Muscle of leg (tissue), 11 donors: ENCODE data around the gene CEP350. TPM values are rescaled to one million over a fixed set of nuclear protein-coding genes. Genes with fewer than 3 reads are reported as not detected.
"Not testable (repeated sequence)": the region's sequence is repeated elsewhere in the genome, so short reads cannot be mapped to it uniquely, and the experiment has no call there.

Experiments used
- DNase-seq: peaks from one replicate; pipeline ENCODE4 v3.0.0; 2013
- H3K27ac ChIP-seq: one replicate; pipeline ENCODE4 v1.5.1; 2013; ENCODE audit warnings: mild to moderate bottlenecking, low read length, control low read depth
- H3K27me3 ChIP-seq: one replicate; pipeline ENCODE4 v1.6.1; 2013; ENCODE audit warnings: low read length; ENCODE audit not compliant: control insufficient read depth, insufficient read depth
- H3K36me3 ChIP-seq: one replicate; pipeline ENCODE4 v1.6.1; 2013; ENCODE audit warnings: low read length; ENCODE audit not compliant: control insufficient read depth, insufficient read depth
- H3K4me1 ChIP-seq: one replicate; pipeline ENCODE4 v1.6.1; 2013; ENCODE audit warnings: low read length; ENCODE audit not compliant: control insufficient read depth, insufficient read depth
- H3K4me3 ChIP-seq: one replicate; pipeline ENCODE4 v1.5.1; 2013; ENCODE audit warnings: low read length, control low read depth
- H3K9me3 ChIP-seq: replicated peaks from 2 replicates; pipeline ENCODE4 v1.6.1; 2013; ENCODE audit warnings: low read depth, low read length; ENCODE audit not compliant: control insufficient read depth
- WGBS: methylation state at CpG from one replicate; pipeline ENCODE4 v1.1.5; 2013; ENCODE audit warnings: missing lambda C conversion rate; ENCODE audit not compliant: insufficient coverage; 5-methylcytosine and 5-hydroxymethylcytosine counted together
- polyA plus RNA-seq, 8 donors: library from polyadenylated mRNA; unstranded; fragments of 120-200 nt; gene quantifications; one replicate each; pipeline versions ENCODE4 v1.2.1 to v1.2.3, GENCODE V29; 2013; ENCODE audit warnings: inconsistent platforms in 1 of 8, low replicate concordance in 1 of 8; ENCODE audit not compliant: insufficient read length in 8 of 8, insufficient read depth in 1 of 8
- total RNA-seq: library from RNA; stranded (reverse); fragments of 120-200 nt; gene quantifications from one replicate; pipeline ENCODE4 v1.2.4, GENCODE V29; 2013

The CEP350 gene
- total and polyA plus RNA-seq, 9 donors = 15.8 to 59.3 (median 28.4) TPM

DNA sequence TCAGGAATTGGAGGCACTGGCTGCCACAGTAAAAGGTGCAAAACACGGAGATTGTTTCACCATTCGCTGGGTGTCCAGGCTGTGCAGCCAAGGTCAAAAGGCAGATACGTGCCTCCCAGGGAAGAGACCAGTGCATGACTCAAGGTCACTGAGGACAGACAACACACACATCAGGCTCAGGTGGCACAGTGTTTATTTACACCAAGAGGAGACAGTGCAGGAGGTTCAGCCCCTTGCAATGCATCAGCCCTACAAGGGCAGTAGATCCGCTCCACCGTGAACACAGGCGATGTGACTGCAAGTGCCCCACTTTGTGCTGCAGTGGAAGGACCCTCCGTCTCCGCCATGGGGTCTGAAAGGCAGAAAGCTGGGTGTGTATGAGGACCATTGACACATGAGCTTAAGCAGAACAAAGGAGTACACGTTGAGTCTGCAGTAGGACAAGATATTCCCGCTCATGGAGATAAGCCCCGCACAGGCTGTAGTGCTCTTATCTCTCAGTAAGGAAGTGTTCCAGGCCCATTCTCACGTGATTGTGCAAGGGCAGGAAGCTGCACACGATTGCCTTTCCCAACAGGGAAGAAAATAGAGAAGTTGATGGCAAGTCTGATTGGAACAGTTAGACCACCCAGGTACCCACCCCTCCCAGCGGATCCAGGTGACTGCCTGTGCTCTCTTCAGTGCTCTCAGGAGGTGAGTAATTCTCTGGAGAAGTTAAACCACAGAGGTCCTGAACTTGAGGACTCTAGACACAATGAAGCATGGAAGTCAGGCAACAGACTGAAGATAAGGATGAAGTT lies 162.6 kb downstream of the CEP350 start:
- H3K9me3 ChIP-seq = no peaks in the 10 kb centered on the region
- no peaks in the 10 kb centered on the region for H3K4me1 ChIP-seq
- WGBS = 92% methylated on average over 12 of the region's 14 CpGs
- no peak overlapping the region for H3K4me3 ChIP-seq
- peaks cover 5% of the 10 kb centered on the region for H3K36me3 ChIP-seq
- DNase-seq = no peak
- no peak overlapping the region for H3K27ac ChIP-seq
- no peaks in the 10 kb centered on the region for H3K27me3 ChIP-seq

DNA sequence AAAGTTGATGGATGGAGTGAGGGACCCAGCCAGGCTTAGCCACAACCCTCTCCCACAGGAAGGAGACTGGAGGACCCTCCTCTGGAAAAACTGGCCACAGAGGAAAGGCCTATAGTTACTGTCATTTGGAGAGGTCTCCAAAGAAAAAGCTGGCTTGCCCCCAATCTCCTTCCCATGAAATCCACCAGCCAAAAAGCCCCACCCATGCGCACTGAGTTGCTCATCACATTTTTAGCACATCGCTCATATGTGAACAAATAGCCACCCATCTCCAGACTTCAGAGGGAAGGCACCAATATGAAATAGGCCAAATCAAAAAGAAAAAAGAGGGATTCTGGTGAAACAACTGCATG lies 163.1 kb downstream of the CEP350 start:
- Histone ChIP-seq H3K4me3 (no peak overlapping the region), H3K9me3 (no peaks in the 10 kb centered on the region), H3K36me3 (no peaks in the 10 kb centered on the region), H3K27ac (no peak overlapping the region), H3K27me3 (no peaks in the 10 kb centered on the region), H3K4me1 (no peaks in the 10 kb centered on the region)
- no CpG with 5 or more reads among the region's 2 CpGs for WGBS
- DNase-seq = no peak

DNA sequence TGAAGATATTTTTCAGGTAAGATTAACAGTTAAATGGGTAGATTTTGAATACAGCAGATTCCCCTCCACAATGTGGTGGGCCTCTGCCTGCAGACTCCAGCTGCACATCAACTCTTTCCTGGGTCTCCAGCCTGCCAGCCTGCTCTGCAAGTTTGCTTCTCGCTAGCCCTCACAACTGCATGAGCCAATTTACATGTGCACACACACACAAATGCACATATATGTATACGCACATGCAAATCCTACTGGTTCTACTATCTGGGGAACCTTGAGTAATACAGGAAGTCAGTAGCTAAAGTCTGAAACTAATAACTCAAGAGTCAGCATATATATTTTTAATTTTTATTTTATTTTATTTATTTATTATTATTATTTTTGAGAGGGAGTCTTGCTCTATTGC lies 165.2 kb downstream of the CEP350 start:
- H3K4me1 ChIP-seq = no peaks in the 10 kb centered on the region
- WGBS = no CpG with 5 or more reads among the region's 2 CpGs
- no peak overlapping the region for H3K27ac ChIP-seq
- DNase-seq = no peak
- H3K9me3 ChIP-seq = no peaks in the 10 kb centered on the region
- H3K36me3 ChIP-seq = no peaks in the 10 kb centered on the region
- no peaks in the 10 kb centered on the region for H3K27me3 ChIP-seq
- no peak overlapping the region for H3K4me3 ChIP-seq

DNA sequence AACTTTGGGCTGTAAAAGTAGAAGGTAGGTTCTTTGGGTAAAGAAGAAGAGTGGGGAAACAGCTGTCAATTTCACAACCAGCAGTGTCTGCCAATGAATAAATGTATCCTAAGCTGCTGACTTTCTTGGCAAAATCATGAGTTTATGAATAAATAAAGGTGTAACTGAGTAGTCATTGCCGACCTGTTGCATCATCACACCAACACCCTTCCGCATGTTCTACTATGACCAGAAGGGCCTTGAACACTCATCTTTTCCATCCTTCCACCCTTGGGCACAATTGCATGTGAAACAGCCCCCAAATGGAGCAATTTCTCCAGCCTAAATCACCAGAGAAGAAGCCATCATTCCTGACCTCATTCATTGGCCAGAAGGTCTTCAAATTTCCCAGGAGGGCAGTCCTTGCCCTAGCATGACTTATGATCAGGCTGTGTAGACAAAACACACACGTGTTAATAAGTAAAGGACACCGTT lies 168.9 kb downstream of the CEP350 start:
- no peak for DNase-seq
- Histone ChIP-seq H3K4me1 (no peaks in the 10 kb centered on the region), H3K4me3 (no peak overlapping the region), H3K27me3 (no peaks in the 10 kb centered on the region), H3K9me3 (no peaks in the 10 kb centered on the region), H3K36me3 (no peaks in the 10 kb centered on the region), H3K27ac (no peak overlapping the region)
- 77% methylated on average over 3 of the region's 4 CpGs for WGBS

DNA sequence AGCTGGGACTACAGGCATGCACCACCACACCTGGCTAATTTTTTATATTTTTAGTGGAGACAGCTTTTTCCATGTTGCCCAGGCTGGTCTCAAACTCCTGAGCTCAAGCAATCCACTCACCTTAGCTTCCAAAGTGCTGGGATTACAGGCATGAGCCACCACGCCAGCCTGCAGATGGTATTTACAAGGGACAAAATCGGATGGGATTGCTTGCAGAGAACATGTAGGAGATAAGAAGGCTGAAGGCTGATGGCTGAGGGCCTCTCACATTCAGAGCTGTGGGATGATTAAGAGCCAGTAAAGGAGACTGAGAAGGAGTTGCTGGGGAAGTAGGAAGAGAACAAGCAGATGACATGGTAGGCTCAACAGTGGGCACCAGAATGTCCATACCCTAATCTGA lies 176.0 kb downstream of the CEP350 start:
- Histone ChIP-seq H3K36me3 (no peaks in the 10 kb centered on the region), H3K27me3 (no peaks in the 10 kb centered on the region), H3K9me3 (no peaks in the 10 kb centered on the region), H3K4me1 (no peaks in the 10 kb centered on the region), H3K4me3 (no peak overlapping the region), H3K27ac (no peak overlapping the region)
- DNase-seq = no peak
- 71% methylated on average over 2 of the region's 2 CpGs for WGBS

DNA sequence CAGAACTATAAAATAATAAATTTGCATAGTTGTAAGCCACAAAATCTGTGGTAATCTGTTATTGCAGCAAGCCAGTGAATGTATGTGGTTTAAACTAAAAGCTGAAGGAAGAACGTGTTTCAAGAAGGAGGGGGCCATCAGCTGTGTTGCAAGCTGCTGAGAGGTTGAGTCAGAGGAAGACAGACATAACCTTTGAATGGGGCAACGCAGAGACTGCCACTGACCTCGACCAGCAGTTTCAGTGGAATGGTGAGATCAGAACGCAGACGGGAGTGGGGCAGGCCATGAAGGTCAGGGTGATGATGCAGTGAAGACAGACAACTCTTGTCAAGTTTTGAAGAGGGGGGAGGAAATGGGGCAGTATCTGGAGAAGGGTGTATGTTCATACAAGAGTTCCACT lies 176.9 kb downstream of the CEP350 start:
- no peaks in the 10 kb centered on the region for H3K27me3 ChIP-seq
- H3K27ac ChIP-seq = no peak overlapping the region
- no peaks in the 10 kb centered on the region for H3K9me3 ChIP-seq
- no peak overlapping the region for H3K4me3 ChIP-seq
- no peak for DNase-seq
- no peaks in the 10 kb centered on the region for H3K4me1 ChIP-seq
- WGBS = 69% methylated on average over 5 of the region's 5 CpGs
- no peaks in the 10 kb centered on the region for H3K36me3 ChIP-seq

DNA sequence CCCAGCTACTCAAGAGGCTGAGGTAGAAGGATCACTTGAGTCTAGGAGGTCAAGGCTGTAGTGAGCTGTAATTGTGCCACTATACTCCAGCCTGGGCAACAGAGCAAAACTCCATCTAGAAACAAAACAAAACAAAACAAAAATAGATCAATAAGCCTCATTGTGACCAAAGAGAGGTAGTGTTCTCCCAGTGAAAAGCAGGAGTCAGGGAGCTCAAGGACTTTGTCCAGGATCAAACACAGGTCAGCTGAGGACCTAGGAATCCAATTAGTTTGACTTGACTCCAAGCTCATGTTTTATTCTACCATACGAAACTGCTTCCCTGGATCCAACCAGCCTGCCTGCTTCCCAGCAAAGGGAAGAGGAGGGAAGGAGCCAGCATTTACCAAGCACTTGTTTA lies 178.6 kb downstream of the CEP350 start:
- no CpG with 5 or more reads among the region's 1 CpG for WGBS
- no peaks in the 10 kb centered on the region for H3K4me1 ChIP-seq

DNA sequence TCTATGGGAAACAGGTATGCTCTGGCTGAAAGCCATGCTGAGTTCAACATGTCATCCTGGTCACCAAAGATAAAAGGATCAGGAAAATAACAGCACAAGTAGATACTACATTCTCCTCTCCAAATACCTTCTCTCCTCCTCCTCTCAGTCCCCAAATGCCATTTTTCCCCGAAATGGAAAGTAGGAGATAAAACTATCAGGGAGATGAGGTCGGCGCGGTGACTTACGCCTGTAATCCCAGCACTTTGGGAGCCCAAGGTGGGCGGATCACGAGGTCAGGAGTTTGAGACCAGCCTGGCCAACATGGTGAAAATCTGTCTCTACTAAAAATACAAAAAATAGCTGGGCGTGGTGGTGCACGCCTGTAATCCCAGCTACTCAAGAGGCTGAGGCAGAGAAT lies 179.1 kb downstream of the CEP350 start:
- not testable (repeated sequence) for H3K36me3 ChIP-seq, H3K4me3 ChIP-seq, DNase-seq, H3K4me1 ChIP-seq, H3K27ac ChIP-seq, H3K9me3 ChIP-seq, H3K27me3 ChIP-seq
- no CpG with 5 or more reads among the region's 9 CpGs for WGBS

More for the DNA sequence above, 178.6 kb downstream of the CEP350 start:
- no peaks in the 10 kb centered on the region for H3K9me3 ChIP-seq
- H3K27ac ChIP-seq = no peak overlapping the region
- no peak overlapping the region for H3K4me3 ChIP-seq
- no peaks in the 10 kb centered on the region for H3K27me3 ChIP-seq
- no peaks in the 10 kb centered on the region for H3K36me3 ChIP-seq
- DNase-seq = no peak

DNA sequence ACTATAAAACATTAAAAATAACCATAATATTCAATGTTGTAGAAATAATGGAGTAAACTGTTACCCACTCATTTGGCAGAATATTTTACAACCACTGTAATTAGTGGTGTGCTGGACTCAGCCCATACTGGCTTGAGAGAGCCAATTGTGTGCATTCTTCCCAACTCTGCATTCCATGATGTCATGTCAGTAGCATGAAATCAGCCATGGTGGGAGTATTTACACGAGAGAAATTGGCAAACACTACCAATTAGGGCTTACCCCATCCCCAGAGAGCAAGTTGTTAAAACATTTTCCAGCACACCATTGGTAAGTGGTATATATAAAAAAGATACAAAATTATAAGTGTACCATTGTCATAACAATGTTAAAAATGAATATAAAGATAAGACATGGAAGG lies 180.9 kb downstream of the CEP350 start:
- Histone ChIP-seq H3K4me1 (no peaks in the 10 kb centered on the region), H3K27ac (no peak overlapping the region), H3K27me3 (no peaks in the 10 kb centered on the region), H3K36me3 (no peaks in the 10 kb centered on the region), H3K4me3 (no peak overlapping the region), H3K9me3 (no peaks in the 10 kb centered on the region)
- no CpG with 5 or more reads among the region's 1 CpG for WGBS
- DNase-seq = no peak

DNA sequence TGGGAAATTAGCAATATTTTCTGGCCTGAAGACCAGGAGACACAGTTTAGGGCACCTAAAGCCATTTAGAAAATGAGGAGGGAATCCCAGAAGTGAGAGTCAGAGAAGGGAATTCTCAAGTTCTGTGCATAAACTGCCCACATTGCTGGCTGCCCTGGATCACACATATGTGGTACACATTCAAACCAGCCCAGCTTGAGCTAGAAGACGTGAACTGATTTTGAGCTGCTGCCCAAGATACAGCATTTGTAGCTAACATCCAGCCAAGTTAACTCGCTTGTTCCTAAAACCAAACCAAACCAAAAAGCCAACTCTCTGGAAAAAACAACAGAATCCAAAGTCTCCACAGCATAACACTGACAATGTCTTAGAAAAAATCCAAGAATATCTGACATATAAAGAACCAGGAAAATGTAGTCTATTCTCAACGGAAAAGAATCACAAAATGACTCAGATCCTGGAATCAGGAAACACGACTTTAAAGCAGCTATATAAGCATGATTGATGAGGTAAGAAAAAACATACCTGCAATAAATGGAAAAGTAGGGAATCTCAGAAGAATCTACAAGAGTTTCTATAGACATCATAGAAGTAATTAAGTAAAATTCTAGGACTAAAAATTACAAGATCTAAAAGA lies 181.8 kb downstream of the CEP350 start:
- no peak overlapping the region for H3K27ac ChIP-seq
- no peaks in the 10 kb centered on the region for H3K4me1 ChIP-seq
- no peaks in the 10 kb centered on the region for H3K9me3 ChIP-seq
- no peaks in the 10 kb centered on the region for H3K27me3 ChIP-seq
- no peaks in the 10 kb centered on the region for H3K36me3 ChIP-seq
- DNase-seq = no peak
- H3K4me3 ChIP-seq = no peak overlapping the region
- 38% methylated on average over 1 of the region's 4 CpGs for WGBS
